Body of pancreas (tissue), 4 donors: ENCODE results near the gene RELN.

ENCODE experiments used
- CTCF ChIP-seq, 7 experiments: fragments of 450-650 bp in 4 of 7; fragments of 200-600 bp in 3 of 7; sonication (generic) in 3 of 7; IDR thresholded peaks; one replicate each; pipeline ENCODE4 v1.5.1; 2016 to 2019; ENCODE audit warnings: antibody characterized with exemption in 7 of 7
- POLR2A ChIP-seq, 3 donors: fragments of 450-650 bp; IDR thresholded peaks; one replicate each; pipeline ENCODE4 v1.6.1; 2016; ENCODE audit warnings: antibody characterized with exemption in 3 of 3, mild to moderate bottlenecking in 2 of 3

GRCh38 chr7:103799298-103799697 is 190.2 kb downstream of the RELN start:
- TF ChIP-seq CTCF (IDR thresholded peaks at IDR 0.05): no peak
- no peak for TF ChIP-seq POLR2A (IDR thresholded peaks at IDR 0.05)
